Ecto neural progenitor cell (in vitro differentiated cells): ENCODE results near the gene ITSN2.

Source experiments
- DNase-seq: peaks from one replicate; pipeline ENCODE4 v3.0.0-alpha.2; 2018; ENCODE audit warnings: low spot score

Gene ITSN2

GRCh38 chr2:24334245-24334633 is 26.1 kb downstream of the ITSN2 start:
- DNase-seq, result no peak

GRCh38 chr2:24332791-24333540 is 27.4 kb downstream of the ITSN2 start:
- DNase-seq, result no peak

- no peak for DNase-seq
These were observed 30.2 kb downstream of the ITSN2 start for GRCh38 chr2:24330161-24330560.

GRCh38 chr2:24329700-24330099 is 30.6 kb downstream of the ITSN2 start:
- no peak for DNase-seq

GRCh38 chr2:24328010-24328409 is 32.3 kb downstream of the ITSN2 start:
- no peak for DNase-seq

GRCh38 chr2:24317491-24317920 is 42.8 kb downstream of the ITSN2 start:
- DNase-seq, result no peak

- DNase-seq, result no peak
These were observed 44.7 kb downstream of the ITSN2 start for GRCh38 chr2:24315669-24316068.

GRCh38 chr2:24313744-24314632 is 46.3 kb downstream of the ITSN2 start:
- no peak for DNase-seq

- no peak for DNase-seq
These were observed 52.4 kb downstream of the ITSN2 start for GRCh38 chr2:24307961-24308360.

GRCh38 chr2:24304631-24305030 is 55.7 kb downstream of the ITSN2 start:
- DNase-seq, result no peak

GRCh38 chr2:24304098-24304497 is 56.2 kb downstream of the ITSN2 start:
- DNase-seq, result no peak

- no peak for DNase-seq
These were observed 58.7 kb downstream of the ITSN2 start for GRCh38 chr2:24301599-24301998.

- no peak for DNase-seq
These were observed 62.7 kb downstream of the ITSN2 start for GRCh38 chr2:24297663-24298062.

- no peak for DNase-seq
These were observed 73.2 kb downstream of the ITSN2 start for GRCh38 chr2:24287171-24287570.

GRCh38 chr2:24285484-24286152 is 74.7 kb downstream of the ITSN2 start:
- DNase-seq, result no peak

GRCh38 chr2:24280645-24281044 is 79.7 kb downstream of the ITSN2 start:
- DNase-seq, result no peak

- DNase-seq, result no peak
These were observed 80.2 kb downstream of the ITSN2 start for GRCh38 chr2:24280161-24280560.

GRCh38 chr2:24276349-24276899 is 83.9 kb downstream of the ITSN2 start:
- DNase-seq, result no peak

- no peak for DNase-seq
These were observed 85.5 kb downstream of the ITSN2 start for GRCh38 chr2:24274809-24275208.

GRCh38 chr2:24273598-24273997 is 86.7 kb downstream of the ITSN2 start:
- DNase-seq, result no peak

GRCh38 chr2:24272907-24273306 is 87.4 kb downstream of the ITSN2 start:
- no peak for DNase-seq

GRCh38 chr2:24272161-24272802 is 88.1 kb downstream of the ITSN2 start:
- DNase-seq, result no peak
